Endometrium (tissue), 2 donors: Measurements from ENCODE around the gene THNSL1.

Experiments used
- FAIRE-seq: peaks from 2 replicates; lab custom pipeline; 2012; peaks lifted over from hg19 to GRCh38; lab: Jason Lieb, UNC
- donor health status: control.
- donor health status: control.

Gene THNSL1

DNA sequence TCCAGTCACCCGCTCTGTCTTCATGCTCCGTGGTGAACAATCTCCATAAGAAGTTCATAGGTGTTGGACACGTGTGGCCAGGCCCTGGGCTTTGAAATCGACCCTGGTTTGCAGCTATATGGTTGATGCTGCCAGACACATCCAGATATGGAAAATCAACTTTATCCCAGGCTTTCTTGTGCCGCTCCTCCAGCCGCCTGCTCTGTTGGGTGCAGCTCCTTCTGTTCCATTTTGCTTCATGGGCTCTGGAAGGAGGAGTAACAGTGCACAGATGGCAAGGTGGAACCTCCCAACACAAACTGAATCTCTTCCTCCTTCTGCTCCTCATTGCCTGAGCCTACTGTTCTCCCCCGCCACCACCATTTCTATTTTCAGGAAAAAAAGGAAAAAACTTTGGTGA, 44.7 kb downstream of the THNSL1 start:
- no peak for FAIRE-seq

DNA sequence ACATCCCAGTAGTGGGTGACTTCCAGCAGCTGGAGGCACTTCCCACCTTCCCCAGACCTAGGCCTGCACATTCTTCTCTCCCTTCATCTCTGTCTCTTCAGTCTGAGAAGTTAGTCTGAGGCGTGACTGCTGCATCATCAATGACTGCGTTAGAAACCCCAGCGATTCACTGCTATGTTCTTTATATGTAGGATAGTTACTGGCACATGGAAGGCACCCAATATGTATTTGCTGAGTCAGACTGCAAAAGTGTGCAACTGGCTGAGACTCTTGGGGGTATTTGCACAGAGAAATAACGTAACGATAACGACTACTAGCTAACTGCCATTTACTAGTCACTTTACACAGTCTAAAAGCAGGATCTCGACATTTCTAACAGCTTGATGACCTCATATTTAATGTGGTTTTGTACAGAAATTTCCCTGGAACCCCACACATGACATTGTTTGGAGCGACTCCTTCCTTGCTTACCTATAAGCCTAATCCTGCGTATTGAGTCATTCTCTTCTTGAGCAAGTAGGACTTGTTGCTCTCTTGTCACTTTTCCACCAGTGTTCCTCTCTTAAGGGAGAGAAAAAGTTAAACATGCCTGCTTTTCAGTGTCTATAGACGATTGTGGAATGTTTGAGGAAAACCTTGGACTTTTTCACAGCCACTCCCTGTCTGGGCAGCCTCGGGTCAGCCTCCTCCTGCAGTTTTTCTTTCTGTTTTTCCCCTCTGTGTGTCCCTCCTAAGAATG, 45.5 kb downstream of the THNSL1 start:
- FAIRE-seq: no peak

DNA sequence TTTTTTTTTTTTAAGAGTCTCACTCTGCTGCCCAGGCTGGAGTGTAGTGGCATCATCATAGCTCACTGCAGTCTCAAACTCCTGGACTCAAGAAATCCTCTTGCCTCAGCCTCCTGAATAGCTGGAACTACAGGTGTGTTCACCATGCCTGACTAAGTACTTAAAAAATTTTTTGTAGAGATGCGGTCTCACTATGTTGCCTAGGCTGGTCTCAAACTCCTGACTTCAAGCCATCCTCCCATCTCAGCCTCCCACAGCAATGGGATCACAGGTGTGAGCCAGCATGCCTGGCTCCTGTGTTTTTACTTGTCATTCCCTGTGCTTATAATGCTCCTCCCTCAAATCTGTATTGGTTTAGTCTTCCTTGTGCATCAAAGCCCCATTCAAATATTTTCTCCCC, 46.7 kb downstream of the THNSL1 start:
- FAIRE-seq: no peak

DNA sequence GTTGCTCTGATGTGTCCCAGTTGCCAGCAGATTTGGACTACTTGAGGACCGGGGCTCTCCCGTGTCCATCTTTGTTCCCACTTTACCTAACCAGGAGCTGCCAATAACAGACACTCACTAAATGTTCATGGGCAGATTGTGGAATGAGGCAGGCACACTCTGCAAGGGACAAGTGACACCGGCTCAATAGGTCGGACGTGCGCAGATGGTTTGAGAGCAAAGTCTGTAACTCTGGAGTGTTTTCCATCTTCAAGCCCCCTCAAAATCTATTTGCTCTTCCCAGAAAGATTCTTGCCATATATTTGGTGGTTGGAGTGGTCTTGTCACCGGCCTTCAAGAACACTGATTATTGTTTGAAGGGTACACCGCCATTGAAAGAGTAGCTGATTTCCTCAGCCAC, 47.2 kb downstream of the THNSL1 start:
- no peak for FAIRE-seq

DNA sequence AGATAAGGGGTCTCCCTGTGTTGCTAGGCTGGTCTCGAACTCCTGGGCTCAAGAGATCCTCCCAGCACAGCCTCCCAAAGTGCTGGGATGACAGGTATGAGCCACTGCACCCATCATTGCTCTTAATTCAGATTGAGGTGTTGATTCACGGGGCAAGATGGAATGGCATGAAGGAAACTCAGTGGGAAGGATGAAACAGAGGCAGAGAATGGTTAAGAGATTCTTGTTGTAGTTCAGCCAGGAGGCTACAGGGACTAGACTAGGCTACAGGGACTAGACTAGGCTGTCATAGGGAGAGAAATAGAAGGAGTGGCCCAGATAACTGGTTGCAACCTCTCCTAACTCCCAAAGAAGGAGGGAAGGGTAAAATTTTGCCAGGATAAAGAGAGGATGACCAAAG, 48.0 kb downstream of the THNSL1 start:
- no peak for FAIRE-seq

DNA sequence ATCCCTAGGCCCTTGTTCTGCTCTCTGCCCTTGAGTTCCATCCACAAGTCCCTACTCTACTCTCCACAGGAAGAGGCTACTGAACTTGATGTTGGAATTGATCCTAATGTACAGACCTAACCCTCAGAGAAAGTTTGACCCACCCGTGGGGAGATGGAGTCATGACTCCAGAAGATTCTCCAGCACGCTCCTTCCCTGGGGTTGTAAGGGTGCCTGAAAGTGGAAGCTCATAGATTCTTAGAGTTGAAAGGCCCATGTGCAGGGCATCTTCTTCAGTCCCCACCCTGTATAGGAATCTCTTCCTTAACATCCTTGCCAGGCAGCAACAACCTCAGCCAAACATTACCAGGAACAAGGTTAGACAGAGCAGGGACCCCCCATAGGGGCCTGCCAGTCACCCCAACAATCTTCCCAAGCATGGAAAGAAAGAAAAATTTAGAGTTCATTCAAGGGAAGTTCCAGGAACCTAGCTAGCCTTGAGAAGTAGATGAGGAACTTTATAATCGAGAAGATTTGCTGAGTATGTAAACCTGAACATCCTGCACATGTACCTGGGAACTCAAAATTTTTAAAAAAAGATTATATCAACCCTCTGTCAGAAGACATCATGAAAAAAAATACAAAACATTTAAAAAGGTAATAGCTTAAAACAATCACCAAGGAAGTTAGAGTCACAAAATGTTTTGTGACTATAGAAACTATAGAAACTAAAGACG, 49.5 kb downstream of the THNSL1 start:
- no peak for FAIRE-seq

DNA sequence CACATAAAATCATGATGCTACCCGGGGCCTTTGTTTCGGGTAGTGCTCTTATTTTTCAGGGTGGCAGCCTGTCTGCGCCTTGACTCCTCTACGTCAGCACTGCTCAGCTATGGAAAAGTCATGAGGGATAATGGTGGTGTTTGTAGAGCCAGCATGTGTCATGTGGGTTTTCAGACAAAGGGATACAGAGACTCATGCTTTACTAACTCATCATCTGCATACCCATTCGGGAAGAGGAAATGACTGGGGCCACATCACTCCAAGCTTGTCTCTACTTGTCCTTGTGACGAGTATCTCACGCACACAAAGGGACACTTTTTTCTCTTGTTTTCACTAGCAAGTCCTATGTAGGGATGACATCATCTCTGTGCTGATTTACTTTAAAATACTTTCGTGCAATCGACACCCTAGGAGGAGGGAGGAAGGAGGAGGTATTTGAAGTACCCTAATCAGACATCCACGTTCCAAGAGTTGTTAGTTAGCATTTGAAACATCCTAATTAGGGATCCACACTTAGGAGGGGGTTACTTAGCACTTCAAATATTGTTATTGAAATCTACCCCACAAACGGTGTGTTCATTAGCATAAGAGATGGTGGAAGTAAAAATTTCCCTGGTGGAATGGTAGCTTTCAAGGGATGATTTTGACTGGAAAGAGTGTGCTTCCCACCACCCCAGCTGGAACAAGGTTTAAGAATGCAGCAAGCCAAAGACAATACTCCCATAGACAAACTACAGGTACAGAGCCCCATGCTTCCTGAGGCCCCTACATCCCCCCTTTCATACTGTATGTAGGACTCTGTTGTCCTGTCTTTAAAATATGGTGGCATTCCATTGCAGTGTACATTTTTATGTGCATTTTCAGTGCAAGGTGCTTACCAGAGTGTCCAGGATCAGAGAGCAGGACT, 52.0 kb downstream of the THNSL1 start:
- no peak for FAIRE-seq

DNA sequence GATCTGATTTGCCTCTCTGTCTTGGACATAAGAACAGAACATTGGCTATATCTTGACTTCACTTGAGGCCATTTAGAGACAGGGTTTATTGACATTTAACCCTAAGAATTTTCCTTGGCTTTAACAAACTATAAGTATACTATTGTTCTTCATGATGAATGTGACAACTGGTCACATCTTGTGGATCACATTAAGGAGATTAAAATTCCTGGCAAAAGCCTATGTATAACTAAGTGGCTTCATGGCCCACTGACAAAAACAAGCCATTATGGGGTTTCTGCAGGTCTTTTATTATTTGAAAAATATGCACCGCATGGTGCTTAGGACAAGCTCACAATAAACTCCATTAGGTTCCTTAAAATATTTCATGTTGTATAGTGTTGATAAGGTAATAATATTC, 54.8 kb downstream of the THNSL1 start:
- FAIRE-seq: no peak

DNA sequence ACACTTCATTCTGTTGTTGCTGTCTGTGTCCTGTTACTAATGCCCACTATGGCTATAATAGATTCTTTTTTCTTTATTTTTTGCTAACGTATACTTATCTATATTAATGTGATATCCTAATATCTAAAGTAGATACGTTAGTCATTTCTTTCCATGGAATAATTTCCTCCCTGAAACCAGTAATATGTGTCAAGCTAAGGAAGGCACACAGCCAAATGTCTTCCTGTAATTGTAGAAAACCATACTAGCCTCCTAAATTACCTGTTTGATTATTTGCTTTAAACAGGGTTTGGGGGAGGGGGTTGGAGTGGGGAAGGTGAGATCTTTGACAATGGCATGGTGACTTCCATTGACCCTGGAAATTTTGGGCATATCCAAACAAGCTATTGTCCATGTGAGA, 56.4 kb downstream of the THNSL1 start:
- no peak for FAIRE-seq

DNA sequence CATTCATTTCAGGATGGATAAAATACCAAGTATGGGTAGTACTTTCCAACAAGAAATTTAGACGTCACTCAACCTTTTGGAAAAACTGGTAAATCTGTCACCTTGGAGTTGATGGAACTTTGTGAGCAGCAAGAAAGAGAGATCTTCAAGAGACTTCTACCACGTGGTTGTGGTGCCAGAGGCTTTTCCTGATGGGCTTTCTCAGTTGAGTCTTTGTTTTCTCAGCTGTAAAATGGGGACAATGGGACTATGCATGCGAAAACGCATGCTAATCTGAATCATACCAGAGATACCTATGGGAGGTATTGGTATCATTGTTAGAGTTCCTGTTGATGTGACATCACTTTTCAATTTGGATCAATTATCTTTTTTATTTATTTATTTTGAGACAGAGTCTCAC, 59.4 kb downstream of the THNSL1 start:
- no peak for FAIRE-seq
